K562 (cell line): ENCODE results near the gene ZNF428. TPM values are rescaled to one million over a fixed set of nuclear protein-coding genes. Genes with fewer than 3 reads are reported as not detected.

Source experiments
- ATAC-seq: fragments of 200-7000 bp; cut with Tn5 transposase; 3 replicates; pipeline ENCODE4 v1.9.1; 2020; ENCODE audit warnings: moderate library complexity
- BruUV-seq: library from RNA; stranded (reverse); fragments of 400-500 nt; replicated peaks from 2 replicates; lab custom pipeline; 2021; lab: Mats Ljungman, UMichigan
- CTCF ChIA-PET: fragments of 300-600 bp; formaldehyde crosslinking; extraction: SDS; loops from one replicate; lab custom pipeline; 2021; ENCODE audit warnings: low intra/inter-chr PET ratio; lab: Yijun Ruan, JAX
- POLR2A ChIA-PET: fragments of 300-600, 350-650 bp; sonication (Branson Sonifier 250); formaldehyde crosslinking; extraction: SDS; loops from one replicate; lab custom pipeline; 2021; ENCODE audit warnings: antibody characterized with exemption, inconsistent platforms; lab: Yijun Ruan, JAX
- DNase-seq, 4 experiments: peaks; one replicate each; pipeline versions ENCODE4 v3.0.0 to v3.0.0-alpha.2; 2011 to 2018; ENCODE audit warnings: low spot score in 3 of 4, mixed read lengths in 3 of 4; ENCODE audit errors: extremely low read depth in 1 of 4
- FAIRE-seq: peaks from 2 replicates; lab custom pipeline; 2011; peaks lifted over from hg19 to GRCh38; lab: Jason Lieb, UNC
- H2AFZ ChIP-seq: 2 replicates; pipeline ENCODE4 v1.6.0; 2011; ENCODE audit warnings: low read depth, low read length, control low read depth, inconsistent platforms
- H3K27ac ChIP-seq: fragments of 200-600 bp; 3 replicates; pipeline ENCODE4 v1.8.0; 2011; ENCODE audit warnings: low read depth, mild to moderate bottlenecking, control low read depth, inconsistent platforms, low read length, moderate library complexity, mixed read lengths; ENCODE audit errors: extremely low read depth
- H3K27me3 ChIP-seq, 2 experiments: fragments of 300-600 bp in 1 of 2; 2 replicates in 1 of 2; 3 replicates in 1 of 2; pipeline versions ENCODE4 v1.6.0 to v1.8.0; 2011; ENCODE audit warnings: inconsistent platforms in 2 of 2, low read length in 2 of 2, mild to moderate bottlenecking in 1 of 2, mixed read lengths in 1 of 2, moderate library complexity in 1 of 2; ENCODE audit not compliant: control insufficient read depth in 2 of 2, insufficient read depth in 2 of 2
- H3K36me3 ChIP-seq: fragments of 300-600 bp; 3 replicates; pipeline ENCODE4 v1.8.0; 2011; ENCODE audit warnings: mild to moderate bottlenecking, low read length, inconsistent platforms; ENCODE audit not compliant: control insufficient read depth, insufficient read depth
- H3K4me1 ChIP-seq, 2 experiments: fragments of 200-600 bp in 1 of 2; replicated peaks in 1 of 2; 2 replicates in 1 of 2; 3 replicates in 1 of 2; pipeline versions ENCODE4 v1.5.1 to v1.8.0; 2011; ENCODE audit warnings: inconsistent platforms in 2 of 2, low read length in 2 of 2, mild to moderate bottlenecking in 1 of 2, mixed read lengths in 1 of 2, moderate library complexity in 1 of 2; ENCODE audit not compliant: control insufficient read depth in 2 of 2, insufficient read depth in 2 of 2
- H3K4me2 ChIP-seq: 2 replicates; pipeline ENCODE4 v1.6.1; 2011; ENCODE audit warnings: low read length, control low read depth, inconsistent platforms, mixed read lengths; ENCODE audit not compliant: insufficient read depth
- H3K4me3 ChIP-seq: fragments of 200-600 bp; sonication (generic), shearing (Covaris generic); 2 replicates; pipeline ENCODE4 v1.5.1; 2016; ENCODE audit warnings: control low read depth, inconsistent platforms
- H3K79me2 ChIP-seq: fragments of 200-600 bp; 3 replicates; pipeline ENCODE4 v1.8.0; 2011; ENCODE audit warnings: low read length, inconsistent platforms; ENCODE audit not compliant: control insufficient read depth, insufficient read depth
- H3K9ac ChIP-seq, 2 experiments: 2 replicates each; pipeline versions ENCODE4 v1.6.0 to v1.6.1; 2011; ENCODE audit warnings: low read depth in 2 of 2, low read length in 2 of 2, control low read depth in 1 of 2, inconsistent platforms in 1 of 2, mild to moderate bottlenecking in 1 of 2, mixed read lengths in 1 of 2; ENCODE audit not compliant: insufficient read depth in 1 of 2
- H3K9me1 ChIP-seq: one replicate; pipeline ENCODE4 v1.6.0; 2011; ENCODE audit warnings: inconsistent platforms, mild to moderate bottlenecking, low read length, moderate library complexity; ENCODE audit not compliant: control insufficient read depth, insufficient read depth
- H3K9me3 ChIP-seq: replicated peaks from 2 replicates; pipeline ENCODE4 v1.5.1; 2011; ENCODE audit warnings: low read depth, low read length, inconsistent platforms; ENCODE audit not compliant: control insufficient read depth, insufficient read depth
- H4K20me1 ChIP-seq: replicated peaks from 2 replicates; pipeline ENCODE4 v1.6.1; 2011; ENCODE audit warnings: low read length, inconsistent platforms, mixed read lengths; ENCODE audit not compliant: control insufficient read depth, insufficient read depth
- CREB3 ChIP-seq: fragments of 450-650 bp; conservative IDR thresholded peaks from 2 replicates; pipeline ENCODE4 v1.6.1; 2016; ENCODE audit warnings: missing genetic modification characterization, low read depth, mild to moderate bottlenecking, missing compliant biosample characterization, moderate library complexity
- CREM ChIP-seq: IDR thresholded peaks from 2 replicates; pipeline ENCODE4 v1.6.1; 2014; ENCODE audit warnings: antibody characterized with exemption, low read depth
- ELK3 ChIP-seq: fragments of 450-650 bp; formaldehyde crosslinking; IDR thresholded peaks from 2 replicates; pipeline ENCODE4 v1.4.0; 2020; ENCODE audit warnings: mild to moderate bottlenecking
- ETV5 ChIP-seq: sonication (generic); formaldehyde crosslinking; IDR thresholded peaks from 2 replicates; pipeline ENCODE4 v1.4.0; 2020; ENCODE audit warnings: low read depth, mild to moderate bottlenecking, missing genetic modification reagents
- HOMEZ ChIP-seq: fragments of 250-450 bp; sonication (Bioruptor Pico); IDR thresholded peaks from 2 replicates; pipeline ENCODE4 v1.4.0; 2020; ENCODE audit warnings: mild to moderate bottlenecking, moderate library complexity
- KHSRP ChIP-seq: fragments of 450-650 bp; IDR thresholded peaks from 2 replicates; pipeline ENCODE4 v1.6.1; 2017
- L3MBTL2 ChIP-seq: fragments of 450-650 bp; IDR thresholded peaks from 2 replicates; pipeline ENCODE4 v1.6.1; 2016; ENCODE audit warnings: mild to moderate bottlenecking, moderate library complexity
- NFXL1 ChIP-seq: fragments of 450-650 bp; formaldehyde crosslinking; IDR thresholded peaks from 2 replicates; pipeline ENCODE4 v1.4.0; 2021; ENCODE audit warnings: mild to moderate bottlenecking
- SAFB ChIP-seq: fragments of 200-400 bp; formaldehyde crosslinking; IDR thresholded peaks from 2 replicates; pipeline ENCODE4 v1.6.1; 2017; ENCODE audit warnings: low read depth, low read length, borderline replicate concordance
- STAT6 ChIP-seq: sonication (generic); formaldehyde crosslinking; IDR thresholded peaks from 2 replicates; pipeline ENCODE4 v1.8.1; 2023; ENCODE audit warnings: mild to moderate bottlenecking, missing genetic modification reagents
- ZNF165 ChIP-seq: fragments of 250-450 bp; sonication (Bioruptor Pico); IDR thresholded peaks from 2 replicates; pipeline ENCODE4 v1.4.0; 2020; ENCODE audit warnings: borderline replicate concordance
- ZNF24 ChIP-seq: fragments of 450-650 bp; IDR thresholded peaks from 2 replicates; pipeline ENCODE4 v1.6.1; 2016
- ZNF668 ChIP-seq: fragments of 250-450 bp; sonication (Bioruptor Pico); IDR thresholded peaks from 2 replicates; pipeline ENCODE4 v1.8.0; 2022; ENCODE audit warnings: mild to moderate bottlenecking, inconsistent platforms
- ZNF707 ChIP-seq: fragments of 250-450 bp; sonication (Bioruptor Pico); conservative IDR thresholded peaks from 2 replicates; pipeline ENCODE4 v1.8.0; 2022; ENCODE audit warnings: inconsistent platforms, mild to moderate bottlenecking, moderate library complexity
- ZNF780A ChIP-seq: fragments of 250-450 bp; sonication (Bioruptor Pico); IDR thresholded peaks from 2 replicates; pipeline ENCODE4 v1.5.0; 2021; ENCODE audit warnings: mild to moderate bottlenecking
- WGBS: fragments of 100-300 bp; shearing (Covaris generic); methylation state at CpG from one replicate; pipeline ENCODE4 v1.1.6; 2016; ENCODE audit warnings: low coverage, mixed read lengths; ENCODE audit not compliant: insufficient coverage; ENCODE audit errors: missing lambda C conversion rate; 5-methylcytosine and 5-hydroxymethylcytosine counted together
- in situ Hi-C: fragments of 300-500 bp; cut with MboI; formaldehyde crosslinking; loops from 4 replicates; pipeline ENCODE4 v1.15.0; 2018; ENCODE audit warnings: inconsistent platforms, mixed read lengths
- intact Hi-C: fragments of 100-400 bp; cut with micrococcal nuclease; formaldehyde crosslinking; loops from 2 replicates; pipeline ENCODE4 v1.14.2; 2022
- polyA plus RNA-seq, 8 experiments: library from polyadenylated mRNA; depleted of rRNA in 4 of 8; stranded (reverse) in 5 of 8; unstranded in 3 of 8; fragments of >200 nt; fragmentation: Nextera tagmentation in 2 of 8; fragmentation: Illumina TruSeq in 1 of 8; extraction: Ambion mirVana in 2 of 8; extraction: Trizol in 1 of 8; gene quantifications; 2 replicates each; pipeline versions ENCODE4 v1.2.1 to v1.2.3, GENCODE V29; 2011 to 2014; ENCODE audit warnings: inconsistent platforms in 1 of 8, missing spikeins in 1 of 8
- total RNA-seq, 7 experiments: library from RNA; depleted of rRNA in 6 of 7; stranded (reverse); fragments of >200 nt in 6 of 7; fragmentation: Illumina TruSeq in 2 of 7; extraction: Trizol in 2 of 7; gene quantifications; 2 replicates each; pipeline versions ENCODE4 v1.2.1 to v1.2.3, GENCODE V29; 2011 to 2021; ENCODE audit warnings: low replicate concordance in 1 of 7

Gene ZNF428
- total and polyA plus RNA-seq, 9 of the 15 experiments (the other 6 are each of a cell fraction or from before 2014, with no cell fraction given): 0.15 to 85.7 (median 15.9) TPM

- H3K27ac ChIP-seq: peak overlapping the region; percentile 81
- FAIRE-seq: peak; percentile 75
- peaks cover 41% of the 10 kb centered on the region for H3K79me2 ChIP-seq
- no TSS peak for BruUV-seq
- ChIA-PET POLR2A (interaction anchor here (0.6 to 5.6 kb wide), 8 partner anchors 7 to 1406 kb away, joined by 3 to 60 read pairs (median 4); partner anchors contain the start of genes RELB and SRRM5), CTCF (interaction anchor here (1.0 to 1.9 kb wide), 3 partner anchors 30 to 147 kb away, joined by 3 to 9 read pairs (median 6); no protein-coding TSS in a partner anchor)
- WGBS: 15% methylated on average over 51 of the region's 64 CpGs
- peak; percentile 81 for ATAC-seq
- peak; percentile 47 to 79 (median 52) for DNase-seq
- H4K20me1 ChIP-seq: no peaks in the 10 kb centered on the region
- peak overlapping the region; percentile 75 for H3K4me2 ChIP-seq
- no peaks in the 10 kb centered on the region for H3K27me3 ChIP-seq
- peaks cover 44% of the 10 kb centered on the region; the same call in 2 of the 3 replicates for H3K36me3 ChIP-seq
- H3K9me1 ChIP-seq: no peaks in the 10 kb centered on the region
- H3K9ac ChIP-seq: peak overlapping the region; percentile 76 to 97
- intact Hi-C loops: no loop called here
- peaks cover 15 to 47% of the 10 kb centered on the region in 2 experiments; a peak in 4 of 5 replicates for H3K4me1 ChIP-seq
- no peaks in the 10 kb centered on the region for H3K9me3 ChIP-seq
- peak overlapping the region; percentile 75 for H2AFZ ChIP-seq
- H3K4me3 ChIP-seq: peak overlapping the region; percentile 76
- in situ Hi-C loops: no loop called here
- TF ChIP-seq ZNF165 (CRISPR knock-in tag) (0 out of 2 replicates have a peak, but pooled peaks have one; percentile 59), ETV5 (CRISPR knock-in tag) (0 out of 2 replicates have a peak, but pooled peaks have one; percentile 55), CREB3 (tag) (no peak), ZNF707 (CRISPR knock-in tag) (no peak), ELK3 (CRISPR knock-in tag) (no peak), NFXL1 (no peak), L3MBTL2 (0 out of 2 replicates have a peak, but pooled peaks have one; percentile 27), CREM (peak; percentile 48), ZNF668 (CRISPR knock-in tag) (no peak), ZNF24 (no peak), ZNF780A (CRISPR knock-in tag) (no peak), STAT6 (no peak), KHSRP (no peak), HOMEZ (CRISPR knock-in tag) (no peak), SAFB (no peak)
Measured at GRCh38 chr19:43594710-43595604, 24.5 kb downstream of the ZNF428 start.
